GM18511 (cell line): ENCODE measurements around the gene LRRC28.
A peak's percentile ranks its signal among the peaks of the same experiment; 100 is the strongest.
"Not testable (repeated sequence)": the region's sequence is repeated elsewhere in the genome, so short reads cannot be mapped to it uniquely, and the experiment has no call there.

ENCODE experiments used
- ATAC-seq: cut with Tn5 transposase; IDR thresholded peaks from one replicate; pipeline ENCODE4 v1.9.1; 2021; ENCODE audit warnings: mild to moderate bottlenecking, moderate library complexity; ENCODE audit not compliant: unreplicated experiment

LRRC28 gene

GRCh38 chr15:99250857-99251841, at the start of gene LRRC28:
LRRC28 (plus strand) TSS chr15:99251481; CDS start chr15:99255958, 4,477 bp downstream.
- peak; percentile 90 for ATAC-seq

GRCh38 chr15:99202176-99202552, 49.1 kb upstream of the LRRC28 start:
- no peak for ATAC-seq

- ATAC-seq, result no peak
Observed at GRCh38 chr15:99207672-99208071, 43.6 kb upstream of the LRRC28 start.

GRCh38 chr15:99209326-99209725, 42.0 kb upstream of the LRRC28 start:
- ATAC-seq, result no peak

GRCh38 chr15:99210334-99210733, 40.9 kb upstream of the LRRC28 start:
- ATAC-seq, result no peak

GRCh38 chr15:99211926-99212325, 39.4 kb upstream of the LRRC28 start:
- ATAC-seq, result no peak

GRCh38 chr15:99212406-99212805, 38.9 kb upstream of the LRRC28 start:
- no peak for ATAC-seq

- ATAC-seq, result peak; percentile 85
Observed at GRCh38 chr15:99213187-99213811, 38.0 kb upstream of the LRRC28 start.

- ATAC-seq, result no peak
Observed at GRCh38 chr15:99224372-99225214, 26.7 kb upstream of the LRRC28 start.

GRCh38 chr15:99226802-99227201, 24.5 kb upstream of the LRRC28 start:
- ATAC-seq, result no peak

- ATAC-seq, result no peak
Observed at GRCh38 chr15:99228120-99228770, 23.0 kb upstream of the LRRC28 start.

- ATAC-seq, result no peak
Observed at GRCh38 chr15:99230867-99231266, 20.4 kb upstream of the LRRC28 start.

GRCh38 chr15:99232740-99233139, 18.5 kb upstream of the LRRC28 start:
- no peak for ATAC-seq

- ATAC-seq, result not testable (repeated sequence)
Observed at GRCh38 chr15:99234160-99234559, 17.1 kb upstream of the LRRC28 start.

GRCh38 chr15:99238849-99239248, 12.4 kb upstream of the LRRC28 start:
- no peak for ATAC-seq

- ATAC-seq, result peak; percentile 97
Observed at GRCh38 chr15:99239545-99240198, 11.6 kb upstream of the LRRC28 start.

GRCh38 chr15:99241752-99242151, 9.5 kb upstream of the LRRC28 start:
- ATAC-seq, result no peak

- ATAC-seq, result no peak
Observed at GRCh38 chr15:99244306-99244705, 7.0 kb upstream of the LRRC28 start.

- no peak for ATAC-seq
Observed at GRCh38 chr15:99247062-99247461, 4.2 kb upstream of the LRRC28 start.
